Fibroblast of villous mesenchyme (primary cell): ENCODE results near the gene FUOM. TPM values are rescaled to one million over a fixed set of nuclear protein-coding genes. Genes with fewer than 3 reads are reported as not detected.

Source experiments
- DNase-seq: peaks from one replicate; pipeline ENCODE4 v3.0.0-alpha.2; 2010; ENCODE audit warnings: low read depth
- H3K4me3 ChIP-seq: 2 replicates; pipeline ENCODE4 v1.5.1; 2011; ENCODE audit warnings: low read depth, mild to moderate bottlenecking, low read length
- total RNA-seq: library from RNA; depleted of rRNA; stranded (reverse); fragments of >200 nt; gene quantifications from 2 replicates; pipeline ENCODE4 v1.2.3, GENCODE V29; 2012
- TF ChIP-seq, protein P1 (sequence below): IDR thresholded peaks from 2 replicates; pipeline ENCODE4 v1.5.1; 2012; ENCODE audit warnings: low read depth, mild to moderate bottlenecking, low read length; ENCODE audit not compliant: insufficient read depth

The FUOM gene
- total RNA-seq, 1 donor = 7.3 TPM

DNA sequence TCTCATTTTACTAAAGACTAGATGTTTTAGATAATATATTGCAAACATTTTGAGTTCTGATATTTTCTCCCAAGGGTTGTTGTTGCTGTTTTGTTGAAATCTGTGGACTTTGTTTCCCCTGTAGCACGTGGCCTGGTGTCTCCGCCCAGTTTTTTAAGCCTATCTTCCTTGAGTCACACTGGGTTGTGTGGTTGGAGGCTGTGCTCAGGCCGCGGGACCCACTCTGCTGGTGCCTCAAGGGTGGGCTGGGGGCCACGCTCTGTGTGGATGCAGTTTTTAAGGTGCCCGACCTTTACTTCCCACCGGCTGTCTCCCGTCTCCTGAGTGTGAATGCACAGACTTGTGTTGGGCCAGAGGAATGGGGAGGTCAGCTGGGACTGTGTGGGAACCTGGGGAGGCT lies 14.9 kb downstream of the FUOM start:
- TF ChIP-seq, protein P1, sequence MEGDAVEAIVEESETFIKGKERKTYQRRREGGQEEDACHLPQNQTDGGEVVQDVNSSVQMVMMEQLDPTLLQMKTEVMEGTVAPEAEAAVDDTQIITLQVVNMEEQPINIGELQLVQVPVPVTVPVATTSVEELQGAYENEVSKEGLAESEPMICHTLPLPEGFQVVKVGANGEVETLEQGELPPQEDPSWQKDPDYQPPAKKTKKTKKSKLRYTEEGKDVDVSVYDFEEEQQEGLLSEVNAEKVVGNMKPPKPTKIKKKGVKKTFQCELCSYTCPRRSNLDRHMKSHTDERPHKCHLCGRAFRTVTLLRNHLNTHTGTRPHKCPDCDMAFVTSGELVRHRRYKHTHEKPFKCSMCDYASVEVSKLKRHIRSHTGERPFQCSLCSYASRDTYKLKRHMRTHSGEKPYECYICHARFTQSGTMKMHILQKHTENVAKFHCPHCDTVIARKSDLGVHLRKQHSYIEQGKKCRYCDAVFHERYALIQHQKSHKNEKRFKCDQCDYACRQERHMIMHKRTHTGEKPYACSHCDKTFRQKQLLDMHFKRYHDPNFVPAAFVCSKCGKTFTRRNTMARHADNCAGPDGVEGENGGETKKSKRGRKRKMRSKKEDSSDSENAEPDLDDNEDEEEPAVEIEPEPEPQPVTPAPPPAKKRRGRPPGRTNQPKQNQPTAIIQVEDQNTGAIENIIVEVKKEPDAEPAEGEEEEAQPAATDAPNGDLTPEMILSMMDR = no peak
- no peak for DNase-seq
- no peak overlapping the region for H3K4me3 ChIP-seq

- no peak overlapping the region for H3K4me3 ChIP-seq
- TF ChIP-seq, protein P1 = no peak
- DNase-seq = no peak
Measured at GRCh38 chr10:133341983-133342382, 15.8 kb downstream of the FUOM start.

- TF ChIP-seq, protein P1 = no peak
- DNase-seq = no peak
- no peak overlapping the region for H3K4me3 ChIP-seq
Measured at GRCh38 chr10:133339708-133340380, 18.0 kb downstream of the FUOM start.

- no peak overlapping the region for H3K4me3 ChIP-seq
- TF ChIP-seq, protein P1 = no peak
- no peak for DNase-seq
Measured at GRCh38 chr10:133338080-133339071, 19.4 kb downstream of the FUOM start.

DNA sequence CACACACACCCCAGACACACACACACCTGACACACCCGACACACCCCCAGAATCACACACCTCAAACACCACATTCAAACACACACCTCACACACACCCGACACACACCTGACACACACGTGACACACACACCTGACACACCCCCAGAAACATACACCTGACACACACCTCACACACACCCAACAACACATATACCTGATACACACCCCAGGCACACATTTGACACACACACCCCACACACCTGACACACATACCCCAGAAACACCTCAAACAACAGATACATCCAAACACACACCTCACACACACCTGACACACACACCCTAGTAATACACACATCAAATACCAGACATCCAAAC lies 20.5 kb downstream of the FUOM start:
- no peak for DNase-seq
- H3K4me3 ChIP-seq = no peak overlapping the region
- TF ChIP-seq, protein P1 = no peak

- DNase-seq = no peak
- H3K4me3 ChIP-seq = peak within 1 kb of the TSS; percentile 52
- TF ChIP-seq, protein P1 = no peak
Measured at GRCh38 chr10:133336577-133337369, 21.0 kb downstream of the FUOM start, which contains the start of gene CALY. TSS of gene CALY (minus strand) at chr10:133336896. CDS start at chr10:133328989, 7,907 bp downstream.
